GM10248 (cell line): ENCODE results near the gene PARVB.

ENCODE experiments used
- CTCF ChIA-PET: fragments of 300-600 bp; sonication (Branson Sonifier 250); formaldehyde crosslinking; extraction: SDS; loops from one replicate; lab custom pipeline; 2021; ENCODE audit warnings: antibody characterized with exemption; lab: Yijun Ruan, JAX
- POLR2A ChIA-PET: fragments of 350-650 bp; sonication (Branson Sonifier 250); formaldehyde crosslinking; extraction: SDS; loops from one replicate; lab custom pipeline; 2020; ENCODE audit warnings: antibody characterized with exemption; lab: Yijun Ruan, JAX
- DNase-seq: peaks from one replicate; pipeline ENCODE4 v3.0.0; 2012; ENCODE audit errors: extremely low spot score
- TF ChIP-seq, protein P1 (sequence below): IDR thresholded peaks from 2 replicates; pipeline ENCODE4 v1.5.1; 2012; ENCODE audit warnings: mild to moderate bottlenecking, low read depth; ENCODE audit errors: extremely low read depth, missing control alignments, control extremely low read depth

PARVB gene

DNA sequence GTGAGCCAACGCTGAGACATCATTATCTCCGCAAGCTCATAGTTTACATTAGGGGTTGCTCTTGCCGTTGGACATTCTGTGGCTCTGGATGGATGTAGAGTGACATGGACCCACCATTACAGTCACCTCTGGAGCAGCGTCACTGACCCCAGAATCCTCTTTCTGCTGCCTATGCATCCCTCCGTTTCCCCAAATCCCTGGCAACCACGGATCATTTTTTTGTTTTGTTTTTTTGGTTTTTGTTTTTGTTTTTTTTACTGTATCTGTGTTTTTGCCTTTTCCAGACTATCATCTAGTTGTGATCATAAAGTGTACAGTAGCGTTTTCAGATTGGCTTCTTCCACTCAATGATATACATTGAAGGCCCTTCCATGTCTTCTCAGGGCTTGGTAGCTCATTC, 4.0 kb downstream of the PARVB start:
- DNase-seq, result no peak
- ChIA-PET POLR2A (interaction anchor here (0.6 to 3.7 kb wide), 5 partner anchors 10 to 1379 kb away, joined by 3 to 25 read pairs (median 10); partner anchors contain the start of gene CYB5R3), CTCF (interaction anchor here (0.9 to 4.0 kb wide), 6 partner anchors 9 to 58 kb away, joined by 3 to 18 read pairs (median 9); no protein-coding TSS in a partner anchor)
- TF ChIP-seq, protein P1, sequence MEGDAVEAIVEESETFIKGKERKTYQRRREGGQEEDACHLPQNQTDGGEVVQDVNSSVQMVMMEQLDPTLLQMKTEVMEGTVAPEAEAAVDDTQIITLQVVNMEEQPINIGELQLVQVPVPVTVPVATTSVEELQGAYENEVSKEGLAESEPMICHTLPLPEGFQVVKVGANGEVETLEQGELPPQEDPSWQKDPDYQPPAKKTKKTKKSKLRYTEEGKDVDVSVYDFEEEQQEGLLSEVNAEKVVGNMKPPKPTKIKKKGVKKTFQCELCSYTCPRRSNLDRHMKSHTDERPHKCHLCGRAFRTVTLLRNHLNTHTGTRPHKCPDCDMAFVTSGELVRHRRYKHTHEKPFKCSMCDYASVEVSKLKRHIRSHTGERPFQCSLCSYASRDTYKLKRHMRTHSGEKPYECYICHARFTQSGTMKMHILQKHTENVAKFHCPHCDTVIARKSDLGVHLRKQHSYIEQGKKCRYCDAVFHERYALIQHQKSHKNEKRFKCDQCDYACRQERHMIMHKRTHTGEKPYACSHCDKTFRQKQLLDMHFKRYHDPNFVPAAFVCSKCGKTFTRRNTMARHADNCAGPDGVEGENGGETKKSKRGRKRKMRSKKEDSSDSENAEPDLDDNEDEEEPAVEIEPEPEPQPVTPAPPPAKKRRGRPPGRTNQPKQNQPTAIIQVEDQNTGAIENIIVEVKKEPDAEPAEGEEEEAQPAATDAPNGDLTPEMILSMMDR, result no peak

DNA sequence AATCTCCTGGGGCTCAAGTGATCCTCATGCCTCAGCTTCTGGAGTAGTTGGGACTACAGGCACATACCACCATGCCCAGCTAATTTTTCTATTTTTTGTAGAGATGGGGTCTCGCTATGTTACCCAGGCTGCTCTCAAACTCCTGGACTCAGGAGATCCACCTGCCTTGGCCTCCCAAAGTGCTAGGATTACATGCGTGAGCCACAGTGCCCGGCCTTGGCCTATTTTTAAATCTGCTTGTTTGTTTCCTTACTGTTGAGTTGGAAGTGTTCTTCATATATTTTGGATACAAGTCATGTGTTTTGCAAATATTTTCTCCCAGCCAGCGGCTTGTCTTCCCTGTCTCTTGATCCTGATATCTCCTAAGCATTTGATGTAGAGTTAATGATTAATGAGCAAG, 5.0 kb downstream of the PARVB start:
- TF ChIP-seq, protein P1, result no peak
- ChIA-PET CTCF (interaction anchor here (0.9 to 4.0 kb wide), 3 partner anchors 8 to 57 kb away, joined by 3 to 18 read pairs (median 18); no protein-coding TSS in a partner anchor), POLR2A (interaction anchor here (0.6 kb wide), 1 partner anchor 13 kb away, joined by 3 read pairs; no protein-coding TSS in a partner anchor)
- DNase-seq, result no peak

DNA sequence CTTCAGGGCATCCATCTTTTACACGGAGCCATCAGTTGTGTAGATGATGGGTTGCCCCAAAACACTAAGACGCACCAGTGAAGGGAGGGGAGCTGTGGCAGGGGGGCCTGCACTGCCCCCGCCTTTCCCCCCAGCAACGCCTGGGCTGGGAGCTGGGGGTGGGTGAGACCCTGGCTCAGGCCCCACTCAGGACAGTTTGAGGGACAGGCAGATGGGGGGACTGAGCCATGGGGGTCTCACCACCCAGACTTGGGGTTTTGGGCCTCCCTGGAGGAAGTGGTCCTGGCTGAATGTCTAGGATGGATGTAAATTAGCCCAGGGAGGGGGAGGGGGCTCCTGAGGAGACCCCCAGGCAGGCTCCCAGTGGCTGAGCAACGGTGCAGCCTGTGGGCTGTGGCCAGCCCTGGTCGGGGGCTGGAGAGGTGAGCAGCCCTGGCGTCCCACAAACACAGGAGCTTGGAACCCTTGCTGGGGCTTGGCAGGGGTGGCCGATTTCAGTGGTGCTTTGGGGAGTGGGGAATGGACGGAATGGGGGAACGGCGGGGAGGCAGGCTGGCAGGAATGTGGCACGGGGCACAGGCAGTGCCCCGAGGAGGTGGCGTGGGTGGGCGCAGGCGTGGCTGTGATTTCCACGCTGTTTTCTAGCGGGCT, 6.1 kb downstream of the PARVB start:
- DNase-seq, result no peak
- TF ChIP-seq, protein P1, result no peak
- POLR2A ChIA-PET, result interaction anchor here (0.6 to 1.5 kb wide), 2 partner anchors 9 to 12 kb away, joined by 3 to 6 read pairs; no protein-coding TSS in a partner anchor
- CTCF ChIA-PET, result interaction anchor here (1.8 kb wide), 1 partner anchor 57 kb away, joined by 4 read pairs; no protein-coding TSS in a partner anchor

DNA sequence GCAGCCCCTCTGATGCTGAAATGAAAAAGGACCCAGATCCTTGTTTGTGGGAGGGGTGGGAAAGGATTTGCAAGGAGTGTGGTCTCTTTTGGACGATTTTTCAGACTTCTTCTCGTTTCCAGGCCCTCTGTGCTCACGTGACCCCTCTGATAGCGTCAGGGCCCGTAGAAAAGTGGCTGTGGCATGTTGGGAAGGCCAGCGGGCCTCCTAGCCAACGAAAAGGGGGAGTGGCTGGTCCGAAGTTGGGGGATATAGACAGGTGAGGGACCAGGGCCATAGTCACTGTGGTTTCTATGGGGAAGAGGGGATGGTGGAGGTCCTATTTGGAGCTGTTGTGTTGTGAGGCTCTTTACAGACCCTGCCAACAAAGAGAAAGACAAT, 6.6 kb downstream of the PARVB start:
- no peak for DNase-seq
- ChIA-PET POLR2A (interaction anchor here (1.5 kb wide), 1 partner anchor 9 kb away, joined by 6 read pairs; no protein-coding TSS in a partner anchor), CTCF (interaction anchor here (1.2 to 1.8 kb wide), 2 partner anchors 55 to 57 kb away, joined by 3 to 4 read pairs; no protein-coding TSS in a partner anchor)
- TF ChIP-seq, protein P1, result no peak

DNA sequence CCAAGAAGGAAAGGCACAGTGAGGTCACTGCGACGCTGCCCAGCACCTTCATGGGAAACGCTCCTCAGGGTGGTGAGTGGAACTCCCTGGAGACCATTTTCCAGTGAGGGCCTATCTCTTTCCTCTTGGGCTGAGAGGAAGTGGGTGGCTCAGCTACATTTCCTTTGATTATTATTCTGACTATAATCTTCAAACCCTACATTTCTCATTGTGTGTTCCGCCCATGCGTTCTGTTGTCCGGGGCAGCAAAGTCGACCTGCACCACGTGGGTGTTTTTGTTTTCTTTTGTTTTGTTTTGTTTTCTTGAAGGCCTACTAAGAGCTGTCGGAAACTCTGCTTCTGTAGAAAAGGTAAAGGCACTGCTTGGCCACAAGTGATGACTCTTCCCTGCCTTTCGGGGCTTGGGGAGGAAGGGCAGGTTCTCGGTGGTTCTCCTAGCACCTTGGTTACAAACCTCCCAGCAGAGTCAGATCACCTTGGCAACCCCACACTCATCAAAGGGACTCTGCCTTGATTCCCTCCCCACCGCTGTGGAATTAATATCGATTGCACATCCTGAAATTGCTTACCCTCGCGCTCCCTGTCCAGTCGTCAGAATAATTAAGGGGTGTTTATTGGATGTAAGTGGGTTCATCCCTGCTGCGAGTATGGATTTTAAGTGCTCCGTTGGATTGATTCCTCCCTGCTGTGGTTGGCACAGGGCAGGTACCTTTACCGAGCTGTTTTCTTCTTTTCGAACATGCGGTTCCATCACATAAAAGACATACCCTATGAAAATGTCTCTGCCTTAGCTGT, 7.3 kb downstream of the PARVB start:
- no peak for DNase-seq
- ChIA-PET CTCF (interaction anchor here (1.2 to 1.9 kb wide), 4 partner anchors 13 to 56 kb away, joined by 3 to 6 read pairs (median 4); no protein-coding TSS in a partner anchor), POLR2A (interaction anchor here (1.5 kb wide), 1 partner anchor 8 kb away, joined by 6 read pairs; no protein-coding TSS in a partner anchor)
- TF ChIP-seq, protein P1, result no peak
